GM23338 (cell line): ENCODE data around the gene LMX1B. TPM values are rescaled to one million over a fixed set of nuclear protein-coding genes. Genes with fewer than 3 reads are reported as not detected.

Experiments
- ATAC-seq: fragments of 200-7000 bp; cut with Tn5 transposase; 3 replicates; pipeline ENCODE4 v1.9.1; 2020
- DNase-seq: peaks from one replicate; pipeline ENCODE4 v3.0.0-alpha.2; 2015; ENCODE audit warnings: low spot score
- H2AFZ ChIP-seq: fragments of 200-600 bp; sonication (generic); 2 replicates; pipeline ENCODE4 v1.8.0; 2016; ENCODE audit warnings: antibody characterized with exemption, mild to moderate bottlenecking, moderate library complexity
- H3F3A ChIP-seq: fragments of 200-600 bp; sonication (generic); replicated peaks from 2 replicates; pipeline ENCODE4 v1.8.0; 2017; ENCODE audit warnings: antibody characterized with exemption, mixed run types, low read depth
- H3K27ac ChIP-seq: fragments of 200-600 bp; sonication (generic); 2 replicates; pipeline ENCODE4 v1.6.1; 2016; ENCODE audit warnings: low read depth
- H3K27me3 ChIP-seq: fragments of 200-600 bp; sonication (generic); 2 replicates; pipeline ENCODE4 v1.8.0; 2016; ENCODE audit warnings: mild to moderate bottlenecking, mixed run types, moderate library complexity; ENCODE audit not compliant: insufficient read depth
- H3K36me3 ChIP-seq: fragments of 200-600 bp; sonication (generic); 2 replicates; pipeline ENCODE4 v1.8.0; 2016; ENCODE audit warnings: mild to moderate bottlenecking; ENCODE audit not compliant: insufficient read depth
- H3K4me1 ChIP-seq: fragments of 200-600 bp; sonication (generic); 2 replicates; pipeline ENCODE4 v1.8.0; 2016; ENCODE audit warnings: mild to moderate bottlenecking, moderate library complexity; ENCODE audit not compliant: insufficient read depth
- H3K4me2 ChIP-seq: fragments of 200-600 bp; sonication (generic); 2 replicates; pipeline ENCODE4 v1.7.1; 2017; ENCODE audit warnings: mixed run types
- H3K4me3 ChIP-seq: fragments of 200-600 bp; sonication (generic); 2 replicates; pipeline ENCODE4 v1.6.1; 2016; ENCODE audit warnings: mixed run types
- H3K79me2 ChIP-seq: fragments of 200-600 bp; sonication (generic); replicated peaks from 2 replicates; pipeline ENCODE4 v1.8.0; 2017; ENCODE audit warnings: mild to moderate bottlenecking; ENCODE audit not compliant: insufficient read depth
- H3K9me2 ChIP-seq: fragments of 200-600 bp; sonication (generic); 2 replicates; pipeline ENCODE4 v1.8.0; 2017; ENCODE audit not compliant: insufficient read depth
- H4K20me1 ChIP-seq: fragments of 200-600 bp; sonication (generic); replicated peaks from 2 replicates; pipeline ENCODE4 v1.8.0; 2017; ENCODE audit warnings: mild to moderate bottlenecking; ENCODE audit not compliant: insufficient read depth
- H3K27ac Mint-ChIP-seq: 2 replicates; pipeline ENCODE4 v1.8.0; 2020; ENCODE audit warnings: inconsistent platforms, mild to moderate bottlenecking, moderate library complexity, mixed read lengths
- H3K27me3 Mint-ChIP-seq: 3 replicates; pipeline ENCODE4 v1.8.0; 2022; ENCODE audit warnings: low read depth, mild to moderate bottlenecking, moderate library complexity, mixed read lengths, inconsistent platforms; ENCODE audit not compliant: insufficient read depth, poor library complexity
- H3K36me3 Mint-ChIP-seq: 3 replicates; pipeline ENCODE4 v1.8.0; 2021; ENCODE audit warnings: low read depth, mild to moderate bottlenecking, inconsistent platforms, moderate library complexity, mixed read lengths
- H3K4me1 Mint-ChIP-seq: 3 replicates; pipeline ENCODE4 v1.8.0; 2020; ENCODE audit warnings: mild to moderate bottlenecking, inconsistent platforms, mixed read lengths
- H3K4me3 Mint-ChIP-seq: 3 replicates; pipeline ENCODE4 v1.8.0; 2021; ENCODE audit warnings: moderate library complexity, mild to moderate bottlenecking, inconsistent platforms, mixed read lengths
- H3K9me3 Mint-ChIP-seq: 3 replicates; pipeline ENCODE4 v1.8.0; 2020; ENCODE audit warnings: moderate library complexity, mild to moderate bottlenecking, inconsistent platforms, mixed read lengths
- CTCF ChIP-seq, 2 experiments: fragments of 200-600 bp in 1 of 2; sonication (generic) in 1 of 2; conservative IDR thresholded peaks; 2 replicates each; pipeline versions ENCODE4 v1.5.1 to v1.6.1; 2016 to 2017; ENCODE audit warnings: antibody characterized with exemption in 2 of 2, low read depth in 2 of 2, mild to moderate bottlenecking in 2 of 2, moderate library complexity in 1 of 2
- EZH2 ChIP-seq: fragments of 200-600 bp; sonication (generic); IDR thresholded peaks from one replicate; pipeline ENCODE4 v1.8.0; 2017; ENCODE audit warnings: antibody characterized with exemption, mild to moderate bottlenecking, low read depth; ENCODE audit not compliant: unreplicated experiment
- EZH2phosphoT487 ChIP-seq: fragments of 200-600 bp; sonication (generic); IDR thresholded peaks from one replicate; pipeline ENCODE4 v1.8.1; 2018; ENCODE audit warnings: antibody characterized with exemption; ENCODE audit not compliant: unreplicated experiment
- REST ChIP-seq: IDR thresholded peaks from one replicate; pipeline ENCODE4 v1.6.1; 2018; ENCODE audit warnings: antibody characterized with exemption; ENCODE audit not compliant: unreplicated experiment
- ZNF331 ChIP-seq: fragments of 250-450 bp; sonication (Bioruptor Pico); IDR thresholded peaks from 2 replicates; pipeline ENCODE4 v1.5.0; 2020; ENCODE audit warnings: low read depth, mild to moderate bottlenecking, moderate library complexity
- ZNF462 ChIP-seq: fragments of 250-450 bp; sonication (Bioruptor Pico); IDR thresholded peaks from 2 replicates; pipeline ENCODE4 v1.5.0; 2020; ENCODE audit warnings: mild to moderate bottlenecking, moderate library complexity
- polyA plus RNA-seq: library from polyadenylated mRNA; unstranded; fragments of >200 nt; fragmentation: Nextera tagmentation; extraction: Ambion mirVana; gene quantifications from 2 replicates; pipeline ENCODE4 v1.2.1, GENCODE V29; 2016
- total RNA-seq: library from RNA; depleted of rRNA; stranded (reverse); fragments of >200 nt; shearing (Covaris generic); gene quantifications from 2 replicates; pipeline ENCODE4 v1.2.3, GENCODE V29; 2014

The LMX1B gene
- total and polyA plus RNA-seq, 2 experiments from 2014 or later: 0.08 to 0.21 TPM

GRCh38 chr9:126607731-126608130 is 6.0 kb upstream of the LMX1B start:
- Histone ChIP-seq H3K27ac (no peak overlapping the region), H3K4me2 (no peak overlapping the region), H4K20me1 (peaks cover 4% of the 10 kb centered on the region; the same call in 1 of the 2 replicates), H3K4me3 (no peak overlapping the region), H3K79me2 (no peaks in the 10 kb centered on the region), H3K4me1 (peaks cover 13% of the 10 kb centered on the region; the same call in 1 of the 2 replicates), H3F3A (0 out of 2 replicates have a peak, but pooled peaks cover 7% of the 10 kb centered on the region), H3K9me2 (no peaks in the 10 kb centered on the region), H3K27me3 (peaks cover 65% of the 10 kb centered on the region), H2AFZ (no peak overlapping the region), H3K36me3 (no peaks in the 10 kb centered on the region)
- DNase-seq (no peak), ATAC-seq (no peak)
- H3K9me3 Mint-ChIP-seq: peaks cover 3% of the 10 kb centered on the region; the same call in 1 of the 3 replicates
- no peak overlapping the region for H3K27ac Mint-ChIP-seq
- no peak for TF ChIP-seq CTCF (conservative IDR thresholded peaks at IDR 0.05; ENCODE audit: low read depth in 2 of 2)
- TF ChIP-seq EZH2phosphoT487: no peak
- TF ChIP-seq EZH2: no peak
- no peak for TF ChIP-seq REST
- TF ChIP-seq ZNF331: no peak
- no peak for TF ChIP-seq ZNF462 (CRISPR knock-in tag)
- H3K36me3 Mint-ChIP-seq: no peaks in the 10 kb centered on the region
- H3K4me1 Mint-ChIP-seq: peaks cover 20% of the 10 kb centered on the region
- H3K4me3 Mint-ChIP-seq: no peak overlapping the region
- H3K27me3 Mint-ChIP-seq: peaks cover 67% of the 10 kb centered on the region
